A172 (cell line): ENCODE data around the gene ASPDH. TPM values are rescaled to one million over a fixed set of nuclear protein-coding genes. Genes with fewer than 3 reads are reported as not detected.

Source experiments
- DNase-seq: peaks from one replicate; pipeline ENCODE4 v3.0.0-alpha.2; 2015; ENCODE audit warnings: low spot score
- total RNA-seq: library from RNA; depleted of rRNA; stranded (reverse); fragments of >200 nt; shearing (Covaris generic); gene quantifications from 2 replicates; pipeline ENCODE4 v1.2.3, GENCODE V29; 2014; rRNA removed

The ASPDH gene
- total RNA-seq: 0.36 TPM in 1 of 2 replicates, not detected in the other

GRCh38 chr19:50513746-50514345 is at the start of gene ASPDH:
ASPDH (minus strand) TSS chr19:50513913; CDS start chr19:50513823, 90 bp downstream.
- no peak for DNase-seq

DNA sequence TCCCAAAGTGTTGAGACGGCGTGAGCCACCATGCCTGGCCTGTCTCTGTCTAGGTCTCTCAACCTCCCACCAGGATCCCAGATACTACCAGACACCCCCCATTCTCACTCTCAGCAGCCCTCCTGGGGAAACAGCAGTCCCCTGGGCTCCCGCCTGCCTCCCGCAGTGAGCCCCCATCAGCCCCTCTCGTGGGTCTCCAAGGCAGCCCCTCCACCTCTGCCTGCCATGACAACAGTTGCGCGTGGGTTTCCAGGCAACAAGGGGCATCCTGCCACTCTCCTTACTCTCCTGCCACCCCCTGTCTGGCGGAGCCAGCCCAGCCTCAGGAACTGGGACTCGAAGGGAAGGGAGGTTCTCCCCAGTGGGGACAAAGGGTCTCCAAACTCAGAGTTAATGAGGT is 49.3 kb upstream of the ASPDH start:
- DNase-seq: no peak

GRCh38 chr19:50562329-50562728 is 48.6 kb upstream of the ASPDH start:
- DNase-seq: no peak

GRCh38 chr19:50559636-50560035 is 45.9 kb upstream of the ASPDH start:
- DNase-seq: no peak

DNA sequence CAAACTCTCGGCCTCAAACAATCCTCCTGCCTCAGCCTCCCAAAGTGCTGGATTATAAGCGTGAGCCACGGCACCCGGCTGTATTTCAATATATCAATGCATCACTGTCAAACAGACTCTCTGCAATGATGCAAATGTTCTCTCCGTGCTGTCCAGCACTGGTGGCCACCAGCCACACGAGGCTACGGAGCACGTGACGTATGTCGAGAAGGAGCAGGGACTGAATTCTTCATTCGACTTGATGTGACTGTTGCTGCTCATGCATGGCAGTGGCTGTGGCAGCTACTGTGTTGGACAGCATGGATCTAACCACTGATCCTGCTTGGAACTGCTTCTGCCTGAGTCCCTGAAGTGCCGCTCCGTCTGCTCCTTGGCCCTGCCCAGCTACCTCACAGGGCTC is 44.7 kb upstream of the ASPDH start:
- no peak for DNase-seq

- DNase-seq: no peak
Observed at GRCh38 chr19:50558039-50558438, 44.3 kb upstream of the ASPDH start.

- DNase-seq: no peak
Observed at GRCh38 chr19:50557009-50557613, 43.4 kb upstream of the ASPDH start.

GRCh38 chr19:50556282-50557008 is 42.7 kb upstream of the ASPDH start:
- DNase-seq: peak; percentile 48

DNA sequence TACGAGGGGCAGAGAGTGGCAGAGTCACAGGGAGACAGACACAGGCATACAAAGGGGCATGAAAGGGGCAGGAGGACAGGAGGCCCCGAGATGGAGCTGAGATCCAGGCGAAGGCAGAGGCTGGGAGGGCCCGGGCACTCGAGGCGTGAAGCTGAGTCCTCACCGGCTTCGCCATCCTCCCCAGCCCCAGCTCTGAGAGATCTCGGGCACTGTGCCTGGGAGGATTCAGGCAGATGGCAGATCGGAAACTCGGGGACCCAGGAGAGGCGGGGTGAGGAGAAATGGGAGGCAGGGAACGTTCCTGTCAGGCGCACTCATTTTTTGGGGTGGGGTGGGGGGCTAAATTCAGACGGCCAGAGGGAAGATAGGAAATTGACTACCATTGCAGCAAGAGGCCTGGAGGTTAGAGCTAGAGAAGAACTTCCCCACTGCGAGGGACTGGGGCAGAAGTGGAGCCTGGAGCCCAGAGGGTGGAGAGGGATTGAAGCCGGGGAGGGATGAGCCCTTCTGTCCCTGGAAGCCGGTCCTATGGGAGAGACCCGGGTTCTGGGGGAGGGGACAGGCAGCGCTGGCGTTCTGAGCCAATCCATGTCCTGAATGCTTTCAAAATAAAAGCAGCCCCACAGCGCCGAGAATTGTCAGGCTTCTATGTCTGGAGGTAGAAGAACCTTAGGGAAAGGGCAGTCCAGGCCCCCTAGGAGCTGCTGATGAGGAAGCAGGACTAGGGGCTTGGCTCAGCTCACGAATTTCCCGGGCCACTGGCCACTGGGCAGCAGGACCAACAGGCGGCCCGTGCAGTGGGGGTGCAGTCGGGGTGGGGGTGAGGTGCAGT is 42.0 kb upstream of the ASPDH start:
- DNase-seq: no peak

DNA sequence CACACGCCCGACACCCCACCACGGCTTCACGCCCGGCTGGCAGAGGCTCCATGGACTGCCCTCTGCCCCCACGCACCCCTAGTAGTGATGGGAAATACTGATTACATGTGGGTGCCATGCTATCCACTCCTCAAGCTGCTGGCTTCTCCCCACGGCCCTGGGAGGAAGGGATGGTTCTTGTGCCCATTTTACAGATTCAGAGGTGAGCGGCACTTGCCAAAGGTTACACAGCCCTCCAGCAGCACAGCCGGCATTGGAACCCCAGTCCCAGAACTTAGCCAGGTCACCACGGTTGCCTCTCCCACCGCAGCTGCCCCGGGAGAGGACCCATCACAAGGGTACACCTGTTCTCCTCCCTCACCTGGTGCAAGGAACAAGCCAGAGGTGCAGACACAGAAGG is 41.3 kb upstream of the ASPDH start:
- DNase-seq: no peak

DNA sequence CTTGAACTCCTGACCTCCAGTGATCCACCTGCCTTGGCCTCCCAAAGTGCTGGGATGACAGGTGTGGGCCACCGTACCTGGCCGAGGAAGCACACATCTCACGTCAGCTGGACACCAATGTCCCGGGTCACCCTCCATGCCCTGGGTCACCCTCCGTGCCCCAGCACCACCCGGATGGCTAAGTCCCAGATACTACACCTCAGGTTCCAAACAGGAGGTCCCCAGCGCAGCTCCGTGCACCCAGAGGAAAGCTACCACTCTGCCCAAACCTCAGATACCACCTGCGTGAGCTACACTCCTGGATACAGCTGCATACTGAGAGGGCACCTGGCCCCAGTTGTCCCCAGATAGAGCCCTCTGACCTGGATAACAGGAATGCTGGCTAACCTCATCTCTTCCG is 40.5 kb upstream of the ASPDH start:
- no peak for DNase-seq

DNA sequence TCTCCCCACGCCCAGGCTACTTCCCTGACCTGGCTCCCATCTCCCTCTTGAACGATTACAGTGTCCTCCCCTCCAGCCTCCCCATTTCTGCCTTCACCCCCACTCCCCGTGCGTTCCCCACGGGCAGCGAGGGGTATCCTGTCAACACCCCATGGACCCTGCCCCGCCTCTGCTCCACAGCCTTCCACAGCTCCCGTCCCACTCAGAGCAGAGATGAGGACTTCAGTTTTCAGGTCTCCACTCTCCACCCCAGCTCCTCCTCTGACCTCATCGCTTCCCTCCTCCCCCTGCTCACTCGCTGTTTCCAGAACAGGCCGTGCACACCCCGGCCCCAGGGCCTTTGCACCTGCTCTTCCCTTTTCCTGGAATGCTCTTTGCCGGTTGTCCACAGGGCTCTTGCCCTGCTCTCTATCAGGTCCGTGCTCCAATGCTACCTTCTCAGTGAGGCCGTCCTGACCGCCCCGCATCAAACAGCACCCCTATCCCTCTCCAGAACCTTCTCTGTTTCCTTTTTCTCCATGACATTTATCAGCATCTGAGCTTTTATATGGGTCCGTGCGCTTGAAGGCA is 39.5 kb upstream of the ASPDH start:
- no peak for DNase-seq

- DNase-seq: no peak
Observed at GRCh38 chr19:50552540-50552939, 38.8 kb upstream of the ASPDH start.

- DNase-seq: no peak
Observed at GRCh38 chr19:50551715-50552187, 38.0 kb upstream of the ASPDH start.

DNA sequence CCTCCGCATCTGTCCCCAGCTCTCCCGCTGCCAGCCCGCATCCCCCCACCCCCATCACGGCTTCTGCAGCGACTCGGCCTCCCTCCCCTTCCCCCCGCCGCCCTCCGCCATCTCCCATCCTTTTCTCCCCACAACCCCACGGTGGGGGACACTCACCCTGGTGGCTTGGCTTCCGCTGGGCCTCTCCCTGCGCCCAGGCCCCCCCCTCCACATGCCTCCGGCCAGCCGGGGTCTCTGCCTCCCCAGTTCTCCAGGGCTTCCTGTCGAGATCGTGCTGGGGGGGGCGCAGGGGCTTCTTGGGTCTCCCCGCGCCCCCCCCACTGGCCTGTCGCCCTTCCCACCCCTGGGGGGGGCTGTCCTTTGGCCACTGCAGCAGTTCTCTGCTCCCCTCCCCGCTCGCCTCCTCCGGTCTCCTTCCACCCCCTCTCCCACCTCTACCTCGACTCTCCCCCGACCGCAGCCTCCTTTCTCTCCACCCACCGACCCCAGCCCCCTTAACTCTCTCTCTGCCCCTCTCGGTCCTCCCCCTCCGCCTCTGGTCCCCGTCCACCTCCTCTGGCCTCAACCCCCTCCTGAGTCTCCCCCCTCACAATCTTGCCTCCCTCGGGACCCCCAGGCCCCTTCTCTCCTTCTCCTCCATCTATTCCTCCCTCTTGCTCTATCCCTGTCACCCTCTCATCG is 37.5 kb upstream of the ASPDH start:
- DNase-seq: no peak

DNA sequence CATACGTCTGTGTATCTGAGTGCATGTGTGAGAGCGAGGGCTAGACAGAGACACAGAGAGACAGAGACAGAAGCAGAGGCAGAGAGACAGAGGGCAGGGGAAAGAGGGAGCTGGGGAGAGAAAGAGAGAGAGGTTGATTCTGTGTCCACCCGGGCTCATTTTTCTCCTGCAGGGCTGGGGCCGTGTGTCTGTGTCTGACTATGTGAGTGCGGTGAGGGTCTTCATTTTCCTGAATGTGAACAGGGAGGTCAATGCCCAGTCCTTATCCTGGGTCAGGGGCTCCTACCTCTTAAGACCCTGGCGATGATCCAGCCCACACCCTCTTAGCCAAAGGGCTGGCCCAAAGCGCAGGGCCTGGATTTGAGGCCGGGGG is 36.9 kb upstream of the ASPDH start:
- DNase-seq: no peak

- no peak for DNase-seq
Observed at GRCh38 chr19:50549927-50550593, 36.3 kb upstream of the ASPDH start.

- DNase-seq: no peak
Observed at GRCh38 chr19:50549059-50549926, 35.6 kb upstream of the ASPDH start.

DNA sequence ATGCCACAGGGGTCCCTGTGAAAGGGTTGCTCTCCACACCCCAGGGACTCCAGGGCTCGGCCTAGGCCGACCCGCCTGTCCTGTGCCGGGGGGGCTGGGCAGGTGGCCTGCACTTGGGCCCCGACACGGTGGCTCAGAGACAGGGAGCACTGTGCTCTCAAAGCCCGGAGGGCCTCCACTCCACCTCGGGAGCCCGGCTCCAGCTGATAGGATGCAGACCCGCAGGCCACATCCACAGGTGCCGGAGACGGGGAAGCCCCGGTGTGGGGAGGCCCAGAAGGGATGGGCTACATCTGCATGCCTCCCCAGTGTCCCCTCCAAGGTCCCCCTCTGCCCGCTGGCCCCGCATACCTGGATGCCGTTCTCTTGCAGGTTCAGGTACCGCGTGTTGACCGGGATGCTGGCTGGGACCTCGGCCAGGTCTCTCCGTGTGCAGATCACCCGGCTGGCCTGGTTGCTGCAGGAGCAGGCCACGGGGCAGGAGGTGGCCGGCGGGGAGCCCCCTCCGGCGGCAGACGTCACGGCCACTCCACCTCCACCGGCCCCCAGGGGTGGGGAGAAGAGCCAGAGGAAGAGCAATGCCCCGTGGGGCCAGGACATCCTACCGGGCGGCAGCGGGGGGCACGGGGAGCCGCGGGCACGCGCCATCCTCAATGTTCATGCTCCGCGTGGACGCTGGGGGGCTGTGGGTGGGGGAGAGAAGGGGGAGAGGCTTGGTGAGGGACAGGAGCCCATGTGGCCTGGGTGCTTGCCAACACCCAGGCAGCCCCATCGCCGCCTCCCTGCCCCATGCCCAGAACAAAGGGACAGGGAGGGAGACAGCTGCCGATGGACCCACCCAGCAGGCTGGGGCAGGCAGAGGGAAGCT is 34.7 kb upstream of the ASPDH start:
- DNase-seq: no peak
